ENCODE results near the gene ZDHHC8.

Gene ZDHHC8

GRCh38 chr22:20106849-20107237 lies 24.8 kb upstream of the ZDHHC8 start:
- no peak for TF ChIP-seq CTCF (IDR thresholded peaks at IDR 0.05; ENCODE audit: borderline replicate concordance, control extremely low read depth, extremely low read depth, insufficient read depth, missing control alignments)
- in situ Hi-C loops (cut with MboI; ENCODE audit: low sequenced_read_pairs, unreplicated experiment): no loop called here
- no peak for DNase-seq (ENCODE audit: low spot score)

GRCh38 chr22:20107471-20107901 lies 24.1 kb upstream of the ZDHHC8 start:
- DNase-seq (ENCODE audit: low spot score): no peak
- TF ChIP-seq CTCF (IDR thresholded peaks at IDR 0.05; ENCODE audit: borderline replicate concordance, control extremely low read depth, extremely low read depth, insufficient read depth, missing control alignments): no peak
- in situ Hi-C loops (cut with MboI; ENCODE audit: low sequenced_read_pairs, unreplicated experiment): no loop called here

DNA sequence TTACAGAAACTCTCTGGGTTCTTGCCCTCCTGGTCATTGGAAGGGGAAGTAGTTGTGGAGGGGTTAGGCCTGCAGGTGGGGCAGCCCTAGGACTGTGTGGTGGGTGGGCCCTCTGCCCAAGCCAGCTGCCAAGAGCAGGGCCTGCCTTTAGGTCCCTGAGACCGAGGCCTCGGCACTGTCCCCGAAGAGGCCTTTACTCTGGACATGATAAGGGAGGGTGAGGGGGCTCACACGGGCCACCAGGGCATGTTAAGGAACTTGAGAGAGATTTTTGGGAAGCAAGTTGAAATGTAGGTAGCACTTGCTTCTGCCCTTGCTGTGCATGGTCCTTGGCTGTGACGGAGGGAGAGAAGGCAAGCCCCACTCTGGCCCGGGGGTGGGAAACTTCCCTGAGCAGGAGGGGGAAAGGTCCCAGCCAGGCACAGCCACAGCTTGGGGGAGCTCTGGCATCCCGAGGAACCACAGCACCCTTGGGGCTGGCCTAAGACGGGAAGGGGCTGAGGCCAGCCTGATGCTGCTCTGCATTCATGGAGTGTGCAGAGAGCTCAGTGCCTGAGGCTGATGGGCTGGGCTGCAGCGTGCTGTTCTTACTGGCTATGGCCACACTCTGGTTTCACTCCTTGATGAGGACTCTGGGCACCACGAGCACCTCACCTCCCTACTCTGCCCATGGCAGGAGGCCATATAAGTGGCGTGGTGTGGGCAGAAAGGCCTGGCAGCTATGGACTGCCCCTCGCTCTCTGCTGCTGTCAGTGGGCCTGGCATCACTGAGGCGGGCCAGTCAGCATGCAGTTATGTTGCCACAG lies 23.4 kb upstream of the ZDHHC8 start:
- in situ Hi-C loops (cut with MboI; ENCODE audit: low sequenced_read_pairs, unreplicated experiment): no loop called here
- no peak for TF ChIP-seq CTCF (IDR thresholded peaks at IDR 0.05; ENCODE audit: borderline replicate concordance, control extremely low read depth, extremely low read depth, insufficient read depth, missing control alignments)
- DNase-seq (ENCODE audit: low spot score): no peak

DNA sequence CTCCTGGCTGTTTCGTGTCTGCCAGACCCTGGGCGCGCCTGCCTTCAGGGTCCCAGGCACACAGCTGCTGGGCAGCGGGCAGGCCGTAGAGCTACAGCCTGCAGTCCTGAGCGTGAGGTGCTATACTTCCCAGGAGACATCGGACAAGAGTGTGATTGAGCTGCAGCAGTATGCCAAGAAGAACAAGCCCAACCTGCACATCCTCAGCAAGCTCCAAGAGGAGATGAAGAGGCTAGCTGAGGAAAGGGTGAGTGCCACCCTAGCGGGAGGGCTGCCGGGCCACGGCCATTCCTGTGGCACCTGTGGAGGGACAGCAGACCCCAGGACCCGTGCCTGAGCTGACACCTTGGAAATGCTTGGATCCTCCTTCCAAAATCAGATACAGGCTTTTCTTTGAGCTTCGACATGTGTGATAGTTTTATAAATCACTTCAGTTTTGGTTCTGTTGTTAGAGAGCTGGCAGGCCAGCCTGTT lies 22.8 kb upstream of the ZDHHC8 start:
- in situ Hi-C loops (cut with MboI; ENCODE audit: low sequenced_read_pairs, unreplicated experiment): no loop called here
- no peak for TF ChIP-seq CTCF (IDR thresholded peaks at IDR 0.05; ENCODE audit: borderline replicate concordance, control extremely low read depth, extremely low read depth, insufficient read depth, missing control alignments)
- no peak for DNase-seq (ENCODE audit: low spot score)

GRCh38 chr22:20109411-20110358 lies 21.9 kb upstream of the ZDHHC8 start:
- in situ Hi-C loops (cut with MboI; ENCODE audit: low sequenced_read_pairs, unreplicated experiment): no loop called here
- TF ChIP-seq CTCF (IDR thresholded peaks at IDR 0.05; ENCODE audit: borderline replicate concordance, control extremely low read depth, extremely low read depth, insufficient read depth, missing control alignments): no peak

DNA sequence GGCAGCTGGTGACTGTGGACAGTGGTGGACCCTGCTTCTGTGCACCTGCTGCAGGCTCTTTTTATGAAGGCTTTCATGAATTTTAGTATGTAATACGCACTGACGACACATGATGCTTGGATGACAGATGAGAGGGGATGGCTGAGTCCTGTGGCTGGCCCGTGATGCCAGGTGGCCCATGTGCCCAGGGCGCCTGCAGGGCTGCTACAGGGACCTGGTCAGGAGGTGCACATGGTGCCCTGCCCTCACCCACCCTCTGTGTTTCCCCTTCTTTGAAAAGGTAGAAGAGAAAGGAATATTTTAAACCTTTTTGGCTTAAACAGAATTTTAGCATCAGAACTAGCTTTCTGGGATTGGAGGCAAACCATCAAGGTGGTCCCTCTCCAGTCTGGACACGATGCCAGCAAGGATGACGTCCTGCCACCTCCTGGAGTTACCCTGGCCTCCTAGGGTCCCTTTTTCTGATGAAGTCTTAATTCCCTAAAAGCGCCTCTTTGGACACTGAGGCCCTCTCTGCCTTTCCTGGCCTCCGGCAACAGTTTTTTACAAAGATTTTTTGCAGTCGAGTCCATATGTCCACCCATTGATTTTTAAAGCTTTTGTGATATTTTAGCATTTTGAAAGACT lies 21.1 kb upstream of the ZDHHC8 start:
- no peak for DNase-seq (ENCODE audit: low spot score)
- in situ Hi-C loops (cut with MboI; ENCODE audit: low sequenced_read_pairs, unreplicated experiment): no loop called here
- TF ChIP-seq CTCF (IDR thresholded peaks at IDR 0.05; ENCODE audit: borderline replicate concordance, control extremely low read depth, extremely low read depth, insufficient read depth, missing control alignments): no peak

More at GRCh38 chr22:20109411-20110358, 21.9 kb upstream of the ZDHHC8 start:
- no peak for DNase-seq (ENCODE audit: low spot score)

Data from GM13976 (cell line).